ENCODE measurements around the gene MN1.
"Not testable (repeated sequence)": the region's sequence is repeated elsewhere in the genome, so short reads cannot be mapped to it uniquely, and the experiment has no call there.

Gene MN1

DNA sequence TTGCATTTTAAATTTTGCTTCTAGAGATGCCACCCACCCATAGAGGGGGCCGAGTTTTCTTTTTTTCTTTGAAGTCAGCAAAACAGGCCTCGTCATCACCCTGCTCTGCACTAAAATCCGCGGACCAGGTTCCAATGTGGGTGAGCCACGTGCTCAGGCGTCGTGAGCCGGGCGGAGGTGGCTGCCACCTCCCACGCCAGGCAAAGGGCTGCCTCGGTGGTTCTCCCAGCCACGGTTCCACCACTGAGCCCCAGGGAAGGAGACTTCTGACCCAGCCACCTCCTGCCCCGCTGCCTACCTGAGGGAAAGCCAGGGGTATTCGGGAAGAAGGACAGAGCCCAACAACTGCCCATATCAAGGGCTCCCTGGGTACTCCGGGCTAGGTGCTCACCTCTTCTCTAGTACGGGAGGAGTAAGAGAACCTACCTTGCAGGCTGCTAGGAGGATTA lies 45.3 kb downstream of the MN1 start:
- no peak for DNase-seq

DNA sequence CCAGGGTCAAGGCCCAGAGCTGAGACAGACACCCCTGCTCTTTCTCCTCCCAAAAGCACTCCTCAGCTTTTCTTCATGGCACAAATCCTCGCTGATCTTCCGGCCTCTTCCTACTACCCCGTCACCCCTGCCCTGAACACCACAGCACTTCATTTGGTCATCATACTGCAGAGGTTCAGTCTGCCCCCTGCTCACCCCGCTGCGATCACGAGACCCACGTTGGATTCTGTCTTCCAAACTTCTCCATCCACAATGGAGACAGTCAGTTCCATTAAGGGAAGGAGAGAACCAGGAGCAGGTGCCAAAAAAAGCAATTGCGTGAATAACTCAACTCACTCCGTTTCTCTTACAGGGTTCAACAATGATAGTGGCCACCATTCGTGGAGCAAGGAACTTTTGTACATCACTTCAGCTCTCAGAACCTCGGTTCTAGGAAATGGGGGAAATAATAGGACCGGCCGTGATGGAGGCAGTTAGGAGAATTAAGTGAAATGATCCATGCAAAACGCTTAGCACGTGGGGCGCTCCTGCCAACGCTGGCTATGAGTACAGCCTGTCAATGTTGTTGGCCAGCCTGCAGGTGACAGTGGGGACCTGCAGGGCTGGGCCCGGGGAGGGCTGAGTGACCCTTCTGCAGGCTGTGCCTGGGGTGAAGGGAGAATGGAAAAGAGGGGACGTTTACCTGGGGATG lies 45.9 kb downstream of the MN1 start:
- no peak for DNase-seq

GRCh38 chr22:27754888-27755480 lies 46.6 kb downstream of the MN1 start:
- no peak for DNase-seq

- no peak for DNase-seq
Measured at GRCh38 chr22:27754247-27754887, 47.2 kb downstream of the MN1 start.

- DNase-seq: no peak
Measured at GRCh38 chr22:27752771-27753170, 48.8 kb downstream of the MN1 start.

DNA sequence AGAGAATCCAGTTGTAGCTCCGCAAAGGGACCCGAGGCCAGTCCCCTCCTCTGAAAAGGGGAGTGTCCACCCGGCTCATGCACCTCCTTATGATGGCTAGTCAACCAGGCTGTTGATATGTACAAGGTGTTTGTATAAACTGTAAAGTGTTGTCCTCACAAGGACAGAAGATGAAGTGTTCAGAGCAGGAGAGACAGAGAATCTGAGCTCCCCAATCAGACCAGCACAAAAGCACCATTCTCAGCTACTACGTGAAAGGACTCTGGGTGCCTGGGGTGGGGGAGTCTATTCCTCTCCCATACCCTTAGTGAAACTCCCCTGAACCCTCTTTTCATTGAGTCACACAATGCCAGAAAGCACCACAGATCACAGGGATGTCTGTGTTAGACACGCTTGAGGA lies 49.4 kb downstream of the MN1 start:
- no peak for DNase-seq

GRCh38 chr22:27751277-27752070 lies 50.1 kb downstream of the MN1 start:
- DNase-seq: no peak

GRCh38 chr22:27750584-27751265 lies 50.8 kb downstream of the MN1 start:
- no peak for DNase-seq

DNA sequence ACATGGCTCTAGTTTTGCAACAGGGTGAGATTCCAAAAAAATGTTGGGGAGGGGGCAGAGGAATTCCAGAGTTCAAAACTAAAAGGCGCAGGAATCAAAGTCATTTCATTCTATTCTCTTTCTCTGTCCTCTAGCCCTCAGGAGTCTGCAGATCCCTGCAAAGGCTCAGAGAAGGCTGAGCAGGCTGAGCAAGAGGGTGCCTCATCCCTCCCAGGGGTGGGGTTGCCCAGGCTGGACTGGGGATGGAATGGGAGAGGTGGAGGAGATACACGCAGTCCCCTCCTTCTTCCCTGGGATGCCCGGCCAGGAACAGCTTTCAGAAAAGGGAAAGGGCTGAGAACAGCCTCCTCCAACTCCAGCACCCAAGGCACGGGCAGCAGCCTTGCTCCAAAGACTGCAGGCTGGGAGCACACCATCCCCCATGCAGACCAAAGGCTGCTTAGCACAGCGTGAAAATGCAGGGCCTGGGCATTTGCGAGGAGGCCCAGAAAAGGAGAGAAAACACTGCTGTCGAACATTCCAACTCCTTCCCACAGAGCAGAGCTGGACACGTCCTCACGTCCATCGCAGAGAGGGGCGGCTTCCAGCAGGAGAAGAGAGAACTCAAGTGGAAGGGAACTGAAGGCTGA lies 51.8 kb downstream of the MN1 start:
- DNase-seq: no peak

DNA sequence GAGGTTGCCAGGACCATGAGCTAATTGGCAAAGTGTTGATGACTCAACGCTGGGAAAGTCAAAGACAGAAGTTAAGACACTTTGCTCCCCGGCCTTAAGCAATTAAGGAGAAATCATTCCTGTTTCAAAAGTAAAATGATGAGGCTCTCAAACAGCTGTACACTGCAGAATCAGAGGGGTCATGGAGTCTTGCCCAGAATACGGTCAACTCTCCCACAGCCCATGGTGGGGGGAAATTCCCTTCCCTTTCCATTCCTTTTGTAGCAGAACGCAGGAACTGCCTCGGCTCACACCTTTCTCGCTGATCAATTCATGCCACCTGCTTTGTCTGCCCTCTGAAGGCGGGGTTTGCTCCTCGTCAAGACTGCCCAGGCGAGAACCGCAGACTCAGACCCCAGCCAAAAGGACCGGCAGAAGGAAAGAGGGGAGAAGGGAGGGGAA lies 52.8 kb downstream of the MN1 start:
- no peak for DNase-seq

GRCh38 chr22:27748349-27748748 lies 53.2 kb downstream of the MN1 start:
- no peak for DNase-seq

DNA sequence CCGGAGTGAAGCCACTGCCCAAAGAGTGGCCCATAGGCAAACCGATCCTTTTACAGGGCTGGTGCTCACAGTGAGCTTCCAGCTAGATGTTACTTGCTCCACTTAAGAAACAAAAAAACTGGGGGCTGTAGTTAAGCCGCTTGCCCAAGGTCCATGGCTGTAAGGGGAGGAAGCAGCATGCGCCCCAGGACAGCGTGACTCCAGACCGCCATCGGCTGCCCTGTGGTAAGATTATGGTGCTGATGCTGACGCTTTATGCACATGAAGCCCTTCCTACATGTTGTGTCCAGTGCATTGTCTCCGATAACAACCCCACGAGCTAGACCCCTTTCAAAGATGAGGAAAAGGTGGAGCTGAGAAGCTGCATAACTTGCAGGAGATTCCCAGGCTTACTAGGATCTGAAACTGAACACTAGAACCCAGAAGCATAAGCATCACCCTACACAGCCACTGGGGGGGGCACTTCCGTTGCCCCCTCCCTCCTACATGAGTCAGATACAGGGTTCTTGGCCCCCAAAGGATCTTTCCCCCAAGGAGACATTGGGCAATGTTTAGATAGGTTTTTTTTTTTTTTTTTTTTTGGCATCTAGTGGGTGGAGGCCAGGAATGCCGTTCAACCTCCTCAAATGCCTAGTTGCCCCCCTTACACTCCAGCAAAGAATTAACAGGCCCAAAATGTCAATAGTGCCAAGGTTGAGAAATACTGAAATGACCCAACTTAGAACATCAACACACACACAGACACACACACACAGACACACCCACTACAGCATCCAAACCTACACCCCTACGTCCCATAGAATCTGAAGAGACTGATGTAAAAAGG lies 53.9 kb downstream of the MN1 start:
- no peak for DNase-seq

- DNase-seq: no peak
Measured at GRCh38 chr22:27746918-27747317, 54.6 kb downstream of the MN1 start.

- no peak for DNase-seq
Measured at GRCh38 chr22:27745809-27746208, 55.7 kb downstream of the MN1 start.

DNA sequence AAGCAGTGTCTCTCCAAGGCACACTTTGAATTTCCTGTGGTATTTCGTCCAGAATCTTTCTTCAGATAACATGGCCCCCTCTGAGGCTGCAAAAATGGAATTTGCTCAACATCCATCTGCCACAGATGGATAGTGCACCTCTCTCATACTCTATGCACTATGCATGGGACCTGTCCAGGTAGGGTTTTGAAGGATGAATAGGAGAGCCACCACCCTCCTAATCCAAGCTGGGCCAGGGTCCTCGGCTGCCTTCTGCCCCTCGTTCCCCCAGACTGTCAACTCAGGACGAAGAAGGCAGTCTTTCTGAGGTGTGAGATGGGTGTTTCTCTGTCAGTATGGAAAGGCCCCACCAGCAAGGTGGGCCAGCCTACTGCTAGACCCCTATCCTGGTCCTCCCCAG lies 56.4 kb downstream of the MN1 start:
- no peak for DNase-seq

DNA sequence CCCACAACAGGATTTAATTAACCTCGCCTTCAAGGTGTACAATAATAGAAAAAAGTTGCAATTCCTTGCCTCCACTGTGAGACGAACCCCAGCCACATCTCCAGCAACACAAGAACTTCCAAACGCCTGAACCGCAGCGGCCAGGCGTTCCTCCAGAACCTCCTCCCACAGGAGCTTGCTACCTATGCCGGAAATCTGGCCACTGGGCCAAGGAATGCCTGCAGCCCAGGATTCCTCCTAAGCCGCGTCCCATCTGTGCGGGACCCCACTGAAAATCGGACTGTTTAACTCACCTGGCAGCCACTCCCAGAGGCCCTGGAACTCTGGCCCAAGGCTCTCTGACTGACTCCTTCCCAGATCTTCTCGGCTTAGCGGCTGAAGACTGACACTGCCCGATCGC lies 57.5 kb downstream of the MN1 start:
- not testable (repeated sequence) for DNase-seq

GRCh38 chr22:27740202-27740748 lies 61.3 kb downstream of the MN1 start:
- DNase-seq: no peak

GRCh38 chr22:27737521-27737920 lies 64.0 kb downstream of the MN1 start:
- no peak for DNase-seq

- DNase-seq: no peak
Measured at GRCh38 chr22:27734066-27734465, 67.5 kb downstream of the MN1 start.

- DNase-seq: no peak
Measured at GRCh38 chr22:27732841-27733240, 68.7 kb downstream of the MN1 start.

GRCh38 chr22:27732391-27732790 lies 69.2 kb downstream of the MN1 start:
- no peak for DNase-seq

Measured in activated CD4-positive, CD25-positive, alpha-beta regulatory T cell (primary cell).